Measurements from ENCODE around the gene GPNMB.

- TF ChIP-seq POLR2A (IDR thresholded peaks at IDR 0.05), result no peak
- TF ChIP-seq CTCF (IDR thresholded peaks at IDR 0.05), result no peak
These were observed 32.2 kb upstream of the GPNMB start for GRCh38 chr7:23214423-23214822.

Data from gastroesophageal sphincter (tissue), 3 donors.